ENCODE results near the gene MAL. TPM values are rescaled to one million over a fixed set of nuclear protein-coding genes. Genes with fewer than 3 reads are reported as not detected.

MAL gene
- total RNA-seq, 1 donor from 2014 or later: 4.4 TPM

GRCh38 chr2:95020275-95021022, 5.1 kb upstream of the MAL start:
- Histone ChIP-seq H3K36me3 (no peaks in the 10 kb centered on the region), H3K27ac (replicated peaks) (no peak overlapping the region), H3K27me3 (ENCODE audit: low read depth) (peaks cover 65% of the 10 kb centered on the region), H3K9me3 (replicated peaks) (no peaks in the 10 kb centered on the region), H3K4me1 (peaks cover 13% of the 10 kb centered on the region), H3K4me3 (no peak overlapping the region)
- DNase-seq: no peak
- no peak for TF ChIP-seq CTCF (IDR thresholded peaks at IDR 0.05; ENCODE audit: borderline replicate concordance)
- intact Hi-C loops (cut with micrococcal nuclease): loop anchor here (10.0 kb wide), 1 partner anchor 94 kb away; no protein-coding TSS in a partner anchor

GRCh38 chr2:95021023-95021416, 4.5 kb upstream of the MAL start:
- DNase-seq: no peak
- intact Hi-C loops (cut with micrococcal nuclease): loop anchor here (10.0 kb wide), 1 partner anchor 94 kb away; no protein-coding TSS in a partner anchor
- Histone ChIP-seq H3K27ac (replicated peaks) (no peak overlapping the region), H3K27me3 (ENCODE audit: low read depth) (peaks cover 71% of the 10 kb centered on the region), H3K4me3 (no peak overlapping the region), H3K4me1 (peaks cover 19% of the 10 kb centered on the region), H3K9me3 (replicated peaks) (no peaks in the 10 kb centered on the region), H3K36me3 (no peaks in the 10 kb centered on the region)
- TF ChIP-seq CTCF (IDR thresholded peaks at IDR 0.05; ENCODE audit: borderline replicate concordance): no peak

GRCh38 chr2:95021847-95022246, 3.7 kb upstream of the MAL start:
- intact Hi-C loops (cut with micrococcal nuclease): loop anchor here (10.0 kb wide), 1 partner anchor 93 kb away; no protein-coding TSS in a partner anchor
- no peak for DNase-seq
- Histone ChIP-seq H3K27me3 (ENCODE audit: low read depth) (peaks cover 79% of the 10 kb centered on the region), H3K27ac (replicated peaks) (no peak overlapping the region), H3K9me3 (replicated peaks) (no peaks in the 10 kb centered on the region), H3K4me1 (peaks cover 26% of the 10 kb centered on the region), H3K4me3 (no peak overlapping the region), H3K36me3 (no peaks in the 10 kb centered on the region)
- TF ChIP-seq CTCF (IDR thresholded peaks at IDR 0.05; ENCODE audit: borderline replicate concordance): no peak

- peak; percentile 92 for TF ChIP-seq CTCF (IDR thresholded peaks at IDR 0.05; ENCODE audit: borderline replicate concordance)
- intact Hi-C loops (cut with micrococcal nuclease): loop anchor here (10.0 kb wide), 1 partner anchor 92 kb away; no protein-coding TSS in a partner anchor
- DNase-seq: peak; percentile 57
- H3K9me3 ChIP-seq (replicated peaks): no peaks in the 10 kb centered on the region
- H3K36me3 ChIP-seq: no peaks in the 10 kb centered on the region
- H3K27ac ChIP-seq (replicated peaks): no peak overlapping the region
- H3K4me3 ChIP-seq: no peak overlapping the region
- H3K4me1 ChIP-seq: peaks cover 26% of the 10 kb centered on the region
- H3K27me3 ChIP-seq (ENCODE audit: low read depth): peaks cover 84% of the 10 kb centered on the region
Measured at GRCh38 chr2:95022309-95023221, 2.9 kb upstream of the MAL start.

DNA sequence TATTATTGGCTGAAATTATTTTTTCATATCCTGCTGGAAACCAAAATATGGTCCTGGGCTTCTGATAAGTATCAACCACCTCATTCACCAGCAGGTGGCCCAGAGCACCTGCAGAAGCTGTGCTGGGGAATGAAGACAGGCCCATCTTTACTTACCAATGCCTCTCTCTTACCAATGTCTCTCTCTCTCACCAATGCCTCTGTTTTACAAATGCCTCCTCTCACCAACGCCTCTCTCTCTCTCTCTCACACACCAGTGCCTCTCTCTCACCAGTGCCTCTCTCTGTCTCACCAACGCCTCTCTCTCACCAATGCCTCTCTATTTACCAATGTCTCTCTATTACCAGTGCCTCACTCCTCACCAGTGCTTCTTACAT, 2.3 kb upstream of the MAL start:
- Histone ChIP-seq H3K27me3 (ENCODE audit: low read depth) (peaks cover 84% of the 10 kb centered on the region), H3K4me1 (peaks cover 26% of the 10 kb centered on the region), H3K27ac (replicated peaks) (no peak overlapping the region), H3K4me3 (no peak overlapping the region), H3K36me3 (no peaks in the 10 kb centered on the region), H3K9me3 (replicated peaks) (no peaks in the 10 kb centered on the region)
- intact Hi-C loops (cut with micrococcal nuclease): loop anchor here (10.0 kb wide), 1 partner anchor 92 kb away; no protein-coding TSS in a partner anchor
- DNase-seq: no peak
- TF ChIP-seq CTCF (IDR thresholded peaks at IDR 0.05; ENCODE audit: borderline replicate concordance): no peak

Data from left ventricle myocardium inferior (tissue), 1 donor.